ACC112 (cell line): ENCODE measurements around the gene GEMIN8.

Experiments
- H2AFZ ChIP-seq: fragments of 200-600 bp; sonication (generic); one replicate; pipeline ENCODE4 v1.6.0; 2017; ENCODE audit warnings: antibody characterized with exemption, low read length; ENCODE audit not compliant: unreplicated experiment
- H3K27ac ChIP-seq: fragments of 200-600 bp; sonication (generic); 2 replicates; pipeline ENCODE4 v1.5.1; 2014; ENCODE audit warnings: low read depth, mild to moderate bottlenecking, antibody characterized with exemption, low read length, moderate library complexity
- H3K27me3 ChIP-seq: fragments of 200-600 bp; sonication (generic); 2 replicates; pipeline ENCODE4 v1.6.1; 2014; ENCODE audit warnings: mild to moderate bottlenecking, antibody characterized with exemption, low read length, moderate library complexity, mixed read lengths; ENCODE audit not compliant: insufficient read depth
- H3K36me3 ChIP-seq: fragments of 200-600 bp; sonication (generic); 2 replicates; pipeline ENCODE4 v1.6.1; 2016; ENCODE audit warnings: mild to moderate bottlenecking, antibody characterized with exemption, low read length, moderate library complexity, mixed read lengths; ENCODE audit not compliant: insufficient read depth
- H3K4me1 ChIP-seq: fragments of 200-600 bp; sonication (generic); one replicate; pipeline ENCODE4 v1.6.1; 2016; ENCODE audit warnings: low read length, mixed read lengths; ENCODE audit not compliant: insufficient read depth, unreplicated experiment, control insufficient read depth
- H3K4me3 ChIP-seq: fragments of 200-600 bp; sonication (generic); 2 replicates; pipeline ENCODE4 v1.5.1; 2014; ENCODE audit warnings: mild to moderate bottlenecking, low read depth, low read length
- H3K79me2 ChIP-seq: fragments of 200-600 bp; sonication (generic); one replicate; pipeline ENCODE4 v1.6.0; 2016; ENCODE audit warnings: low read length; ENCODE audit not compliant: control insufficient read depth, unreplicated experiment, insufficient read depth

Gene GEMIN8

GRCh38 chrX:14029425-14030173 is at the start of gene GEMIN8:
TSS of gene GEMIN8 (minus strand) at chrX:14029892. CDS start at chrX:14021478, 8,414 bp downstream.
- Histone ChIP-seq H3K4me3 (peak within 1 kb of the TSS; percentile 83), H3K27me3 (no peaks in the 10 kb centered on the region), H3K79me2 (peaks cover 30% of the 10 kb centered on the region), H3K36me3 (no peaks in the 10 kb centered on the region; the same call in 1 of the 2 replicates), H3K27ac (peak within 1 kb of the TSS; percentile 95), H2AFZ (peak within 1 kb of the TSS; percentile 48), H3K4me1 (peaks cover 36% of the 10 kb centered on the region)

- H3K4me3 ChIP-seq: no peak overlapping the region
- H3K27ac ChIP-seq: no peak overlapping the region
- no peaks in the 10 kb centered on the region for H3K79me2 ChIP-seq
- no peak overlapping the region for H2AFZ ChIP-seq
- no peaks in the 10 kb centered on the region for H3K4me1 ChIP-seq
- no peaks in the 10 kb centered on the region for H3K36me3 ChIP-seq
- H3K27me3 ChIP-seq: 0 out of 2 replicates have a peak, but pooled peaks cover 3% of the 10 kb centered on the region
These were observed 46.9 kb upstream of the GEMIN8 start for GRCh38 chrX:14076639-14077038.

GRCh38 chrX:14073556-14073955 is 43.9 kb upstream of the GEMIN8 start:
- H3K79me2 ChIP-seq: no peaks in the 10 kb centered on the region
- no peak overlapping the region for H3K27ac ChIP-seq
- 0 out of 2 replicates have a peak, but pooled peaks cover 3% of the 10 kb centered on the region for H3K27me3 ChIP-seq
- no peaks in the 10 kb centered on the region for H3K36me3 ChIP-seq
- H3K4me3 ChIP-seq: no peak overlapping the region
- no peak overlapping the region for H2AFZ ChIP-seq
- no peaks in the 10 kb centered on the region for H3K4me1 ChIP-seq

GRCh38 chrX:14073071-14073470 is 43.4 kb upstream of the GEMIN8 start:
- H3K27ac ChIP-seq: no peak overlapping the region
- no peak overlapping the region for H2AFZ ChIP-seq
- 0 out of 2 replicates have a peak, but pooled peaks cover 3% of the 10 kb centered on the region for H3K27me3 ChIP-seq
- H3K79me2 ChIP-seq: no peaks in the 10 kb centered on the region
- H3K4me1 ChIP-seq: no peaks in the 10 kb centered on the region
- no peaks in the 10 kb centered on the region for H3K36me3 ChIP-seq
- no peak overlapping the region for H3K4me3 ChIP-seq

- Histone ChIP-seq H3K36me3 (no peaks in the 10 kb centered on the region), H3K27me3 (no peaks in the 10 kb centered on the region), H3K27ac (no peak overlapping the region), H3K79me2 (no peaks in the 10 kb centered on the region), H2AFZ (no peak overlapping the region), H3K4me1 (no peaks in the 10 kb centered on the region), H3K4me3 (no peak overlapping the region)
These were observed 36.1 kb upstream of the GEMIN8 start for GRCh38 chrX:14065800-14066199.

- H3K79me2 ChIP-seq: no peaks in the 10 kb centered on the region
- H2AFZ ChIP-seq: no peak overlapping the region
- peaks cover under 1% of the 10 kb centered on the region; the same call in 1 of the 2 replicates for H3K27me3 ChIP-seq
- no peaks in the 10 kb centered on the region for H3K4me1 ChIP-seq
- no peak overlapping the region for H3K27ac ChIP-seq
- no peak overlapping the region for H3K4me3 ChIP-seq
- no peaks in the 10 kb centered on the region for H3K36me3 ChIP-seq
These were observed 35.1 kb upstream of the GEMIN8 start for GRCh38 chrX:14064626-14065432.

GRCh38 chrX:14062524-14062923 is 32.8 kb upstream of the GEMIN8 start:
- H3K79me2 ChIP-seq: no peaks in the 10 kb centered on the region
- no peaks in the 10 kb centered on the region for H3K4me1 ChIP-seq
- H3K27ac ChIP-seq: no peak overlapping the region
- H3K36me3 ChIP-seq: no peaks in the 10 kb centered on the region
- H2AFZ ChIP-seq: no peak overlapping the region
- no peak overlapping the region for H3K4me3 ChIP-seq
- peaks cover 19% of the 10 kb centered on the region for H3K27me3 ChIP-seq

GRCh38 chrX:14056206-14056605 is 26.5 kb upstream of the GEMIN8 start:
- Histone ChIP-seq H3K27me3 (peaks cover 19% of the 10 kb centered on the region), H3K79me2 (no peaks in the 10 kb centered on the region), H3K36me3 (no peaks in the 10 kb centered on the region), H3K4me1 (no peaks in the 10 kb centered on the region), H3K4me3 (no peak overlapping the region), H3K27ac (no peak overlapping the region), H2AFZ (no peak overlapping the region)

- Histone ChIP-seq H3K4me3 (no peak overlapping the region), H3K4me1 (peaks cover 9% of the 10 kb centered on the region), H3K79me2 (no peaks in the 10 kb centered on the region), H3K27ac (no peak overlapping the region), H3K27me3 (peaks cover 10% of the 10 kb centered on the region; the same call in 1 of the 2 replicates), H2AFZ (no peak overlapping the region), H3K36me3 (no peaks in the 10 kb centered on the region)
These were observed 21.7 kb upstream of the GEMIN8 start for GRCh38 chrX:14051416-14051815.

- Histone ChIP-seq H3K27ac (no peak overlapping the region), H3K79me2 (no peaks in the 10 kb centered on the region), H2AFZ (no peak overlapping the region), H3K36me3 (no peaks in the 10 kb centered on the region), H3K4me3 (no peak overlapping the region), H3K27me3 (peaks cover 10% of the 10 kb centered on the region; the same call in 1 of the 2 replicates), H3K4me1 (peaks cover 9% of the 10 kb centered on the region)
These were observed 21.0 kb upstream of the GEMIN8 start for GRCh38 chrX:14050709-14051108.
